ENCODE measurements around the gene ANO6.
A peak's percentile ranks its signal among the peaks of the same experiment; 100 is the strongest.
"Not testable (repeated sequence)": the region's sequence is repeated elsewhere in the genome, so short reads cannot be mapped to it uniquely, and the experiment has no call there.

The ANO6 gene

DNA sequence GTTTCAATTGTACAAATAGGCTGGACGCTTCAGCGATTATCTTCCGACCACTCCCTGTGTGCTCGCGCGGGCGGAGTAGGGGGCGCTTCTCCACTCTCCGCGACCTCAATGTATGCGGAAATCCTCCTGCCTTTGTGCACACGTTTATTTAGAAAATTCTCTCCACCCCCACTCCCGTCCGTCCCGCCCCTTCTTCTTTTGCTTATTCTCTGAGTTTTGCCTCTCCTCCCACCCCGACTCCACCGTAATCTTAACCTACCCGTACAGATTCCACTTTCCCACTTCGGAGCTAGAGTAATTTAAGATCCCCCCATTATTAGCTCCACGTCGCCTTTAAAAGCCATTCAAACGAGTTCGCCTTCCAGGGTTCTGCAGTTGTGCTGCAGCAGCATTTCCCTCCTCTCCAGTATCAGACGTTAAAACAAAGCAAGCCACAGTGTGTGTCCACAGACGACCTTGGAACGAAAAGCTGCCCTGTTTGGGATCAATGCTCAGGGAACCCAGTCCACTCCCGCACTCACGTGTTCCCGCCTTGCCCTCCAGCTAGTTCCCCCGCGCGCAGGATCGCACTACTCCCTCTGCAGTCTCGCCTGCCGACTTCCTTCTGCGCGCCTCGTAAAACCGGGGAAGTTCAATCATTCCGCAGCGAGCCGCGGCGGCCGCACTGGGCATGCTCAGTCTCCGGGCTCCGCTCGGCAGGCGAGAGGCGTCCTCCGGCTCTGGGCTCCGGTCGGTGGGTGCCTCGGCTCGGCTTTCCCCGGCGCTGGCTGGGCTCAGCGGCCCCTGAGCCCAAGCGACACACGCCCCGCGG lies at the start of gene ANO6:
Gene ANO6 (plus strand): TSS at position 677 of the 811 bp plus-strand sequence. CDS start 227 bp downstream, outside the sequence.
- peak within 1 kb of the TSS; percentile 71 for H3K4me3 ChIP-seq (ENCODE audit: low read depth, low read length)
- TF ChIP-seq, protein P1, sequence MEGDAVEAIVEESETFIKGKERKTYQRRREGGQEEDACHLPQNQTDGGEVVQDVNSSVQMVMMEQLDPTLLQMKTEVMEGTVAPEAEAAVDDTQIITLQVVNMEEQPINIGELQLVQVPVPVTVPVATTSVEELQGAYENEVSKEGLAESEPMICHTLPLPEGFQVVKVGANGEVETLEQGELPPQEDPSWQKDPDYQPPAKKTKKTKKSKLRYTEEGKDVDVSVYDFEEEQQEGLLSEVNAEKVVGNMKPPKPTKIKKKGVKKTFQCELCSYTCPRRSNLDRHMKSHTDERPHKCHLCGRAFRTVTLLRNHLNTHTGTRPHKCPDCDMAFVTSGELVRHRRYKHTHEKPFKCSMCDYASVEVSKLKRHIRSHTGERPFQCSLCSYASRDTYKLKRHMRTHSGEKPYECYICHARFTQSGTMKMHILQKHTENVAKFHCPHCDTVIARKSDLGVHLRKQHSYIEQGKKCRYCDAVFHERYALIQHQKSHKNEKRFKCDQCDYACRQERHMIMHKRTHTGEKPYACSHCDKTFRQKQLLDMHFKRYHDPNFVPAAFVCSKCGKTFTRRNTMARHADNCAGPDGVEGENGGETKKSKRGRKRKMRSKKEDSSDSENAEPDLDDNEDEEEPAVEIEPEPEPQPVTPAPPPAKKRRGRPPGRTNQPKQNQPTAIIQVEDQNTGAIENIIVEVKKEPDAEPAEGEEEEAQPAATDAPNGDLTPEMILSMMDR (IDR thresholded peaks at IDR 0.05; ENCODE audit: low read depth, low read length, missing control alignments) = peak; percentile 33
- peak; percentile 77 for DNase-seq (ENCODE audit: low read depth)

- no peak for DNase-seq (ENCODE audit: low read depth)
- no peak overlapping the region for H3K4me3 ChIP-seq (ENCODE audit: low read depth, low read length)
- TF ChIP-seq, protein P1 (IDR thresholded peaks at IDR 0.05; ENCODE audit: low read depth, low read length, missing control alignments) = no peak
Observed at GRCh38 chr12:45168976-45169375, 46.9 kb upstream of the ANO6 start.

DNA sequence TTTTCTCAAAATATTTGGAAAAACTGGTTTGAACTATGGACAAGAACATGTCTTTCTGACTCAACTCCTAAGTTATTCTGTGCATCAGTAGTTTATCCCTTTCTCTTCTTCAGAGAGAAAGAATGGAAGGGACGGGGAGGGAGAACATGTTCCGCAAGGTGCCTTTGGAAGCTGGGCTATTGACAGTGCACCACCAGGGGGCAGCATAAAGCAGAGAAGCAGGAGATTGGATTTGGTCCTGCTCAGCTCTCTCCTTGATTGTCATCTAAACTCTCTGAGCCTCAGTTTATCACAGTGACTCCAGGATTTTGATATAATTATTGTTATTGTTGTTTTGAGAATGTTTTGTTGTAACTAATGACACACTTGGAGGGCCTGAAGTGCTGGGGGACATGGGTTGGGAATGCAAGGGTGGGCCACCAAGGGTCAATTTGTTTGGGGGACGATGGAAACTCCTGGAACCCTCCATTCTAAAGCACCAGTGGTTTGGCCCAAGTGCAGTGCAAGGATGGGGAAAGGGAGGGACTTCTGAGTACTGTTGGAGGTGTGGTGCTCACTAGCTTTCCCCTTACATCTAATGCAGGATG lies 45.3 kb upstream of the ANO6 start:
- TF ChIP-seq, protein P1 (IDR thresholded peaks at IDR 0.05; ENCODE audit: low read depth, low read length, missing control alignments) = peak; percentile 92
- DNase-seq (ENCODE audit: low read depth) = peak; percentile 39
- no peak overlapping the region for H3K4me3 ChIP-seq (ENCODE audit: low read depth, low read length)

DNA sequence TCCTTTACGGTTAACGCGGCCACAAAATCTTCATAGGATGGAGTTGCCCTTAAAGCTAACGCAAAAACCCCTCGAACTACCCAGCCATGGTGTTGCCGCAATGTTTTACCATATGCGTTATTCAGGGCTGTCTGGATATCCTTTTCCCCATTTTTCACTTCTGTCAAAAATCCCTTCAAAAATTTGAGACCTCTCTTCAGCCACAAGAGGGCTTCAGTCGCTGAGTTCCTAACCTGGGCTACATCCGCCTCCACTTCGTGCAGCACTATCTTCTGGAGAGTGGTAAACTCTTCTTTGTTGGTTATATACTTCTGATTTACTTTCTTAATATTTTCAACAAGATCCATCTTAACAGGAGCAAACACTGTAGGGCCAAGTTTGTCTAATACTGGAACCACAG lies 42.6 kb upstream of the ANO6 start:
- TF ChIP-seq, protein P1 (IDR thresholded peaks at IDR 0.05; ENCODE audit: low read depth, low read length, missing control alignments) = peak; percentile 2
- DNase-seq (ENCODE audit: low read depth); H3K4me3 ChIP-seq (ENCODE audit: low read depth, low read length): not testable (repeated sequence)

DNA sequence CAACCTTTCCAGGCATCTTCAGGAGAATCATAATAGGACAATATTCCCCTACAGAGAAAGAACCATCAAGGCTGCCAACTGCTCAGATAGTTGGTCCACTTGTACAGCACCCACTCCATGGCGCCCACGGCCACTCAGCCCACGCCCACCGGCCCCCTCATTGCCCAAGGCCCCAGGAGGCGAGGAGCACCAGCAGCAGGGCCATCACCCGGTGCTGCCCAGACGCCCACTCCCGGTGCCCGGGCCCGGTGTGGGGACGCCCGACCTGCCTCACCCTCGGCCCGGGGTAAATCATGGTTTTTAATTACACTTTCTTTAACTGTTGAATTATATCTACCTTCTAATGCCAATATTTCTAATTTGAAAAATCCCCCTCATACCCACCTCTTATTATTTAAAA lies 41.3 kb upstream of the ANO6 start:
- DNase-seq (ENCODE audit: low read depth) = no peak
- TF ChIP-seq, protein P1 (IDR thresholded peaks at IDR 0.05; ENCODE audit: low read depth, low read length, missing control alignments) = no peak
- no peak overlapping the region for H3K4me3 ChIP-seq (ENCODE audit: low read depth, low read length)

- TF ChIP-seq, protein P1 (IDR thresholded peaks at IDR 0.05; ENCODE audit: low read depth, low read length, missing control alignments) = no peak
- H3K4me3 ChIP-seq (ENCODE audit: low read depth, low read length) = no peak overlapping the region
- no peak for DNase-seq (ENCODE audit: low read depth)
Observed at GRCh38 chr12:45178771-45179170, 37.1 kb upstream of the ANO6 start.
